Measurements from ENCODE around the gene DLX3. TPM values are rescaled to one million over a fixed set of nuclear protein-coding genes. Genes with fewer than 3 reads are reported as not detected.

The DLX3 gene
- total RNA-seq, 1 experiment from 2014 or later: not detected

DNA sequence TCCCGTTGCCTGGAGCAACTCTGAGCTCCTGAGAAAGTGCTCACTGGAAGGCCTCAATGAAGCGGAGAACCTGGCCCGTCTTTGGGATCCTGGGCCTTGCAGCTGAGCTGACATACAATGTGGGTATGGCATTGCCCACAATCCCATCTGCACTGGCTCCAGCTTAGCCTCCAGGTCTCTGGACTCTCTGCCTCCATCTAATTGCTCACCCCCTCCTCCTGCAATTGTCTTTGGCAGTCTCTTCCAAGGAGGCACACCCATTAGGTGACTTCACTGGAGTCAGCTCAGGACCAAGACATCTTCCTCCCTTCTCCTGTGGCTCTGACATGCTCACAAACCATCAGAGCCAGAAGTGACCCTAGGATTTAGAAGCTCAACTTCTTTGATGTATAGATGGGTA is 24.5 kb downstream of the DLX3 start:
- peaks cover 92% of the 10 kb centered on the region for H3K27me3 ChIP-seq (replicated peaks; ENCODE audit: insufficient read depth, low read depth, low read length, poor library complexity)
- intact Hi-C loops (cut with micrococcal nuclease; ENCODE audit: unreplicated experiment): no loop called here
- H3K4me1 ChIP-seq (ENCODE audit: insufficient read depth, low read length, poor library complexity, severe bottlenecking): no peaks in the 10 kb centered on the region
- CTCF ChIA-PET: no interaction called here
- POLR2A ChIA-PET (ENCODE audit: low non-redundant PET): no interaction called here
- H3K9me3 ChIP-seq (ENCODE audit: low read depth, low read length, poor library complexity, severe bottlenecking): no peaks in the 10 kb centered on the region
- TF ChIP-seq EZH2 (IDR thresholded peaks at IDR 0.05; ENCODE audit: borderline replicate concordance, low read depth, low read length, poor library complexity, severe bottlenecking): no peak
- TF ChIP-seq, protein P1, sequence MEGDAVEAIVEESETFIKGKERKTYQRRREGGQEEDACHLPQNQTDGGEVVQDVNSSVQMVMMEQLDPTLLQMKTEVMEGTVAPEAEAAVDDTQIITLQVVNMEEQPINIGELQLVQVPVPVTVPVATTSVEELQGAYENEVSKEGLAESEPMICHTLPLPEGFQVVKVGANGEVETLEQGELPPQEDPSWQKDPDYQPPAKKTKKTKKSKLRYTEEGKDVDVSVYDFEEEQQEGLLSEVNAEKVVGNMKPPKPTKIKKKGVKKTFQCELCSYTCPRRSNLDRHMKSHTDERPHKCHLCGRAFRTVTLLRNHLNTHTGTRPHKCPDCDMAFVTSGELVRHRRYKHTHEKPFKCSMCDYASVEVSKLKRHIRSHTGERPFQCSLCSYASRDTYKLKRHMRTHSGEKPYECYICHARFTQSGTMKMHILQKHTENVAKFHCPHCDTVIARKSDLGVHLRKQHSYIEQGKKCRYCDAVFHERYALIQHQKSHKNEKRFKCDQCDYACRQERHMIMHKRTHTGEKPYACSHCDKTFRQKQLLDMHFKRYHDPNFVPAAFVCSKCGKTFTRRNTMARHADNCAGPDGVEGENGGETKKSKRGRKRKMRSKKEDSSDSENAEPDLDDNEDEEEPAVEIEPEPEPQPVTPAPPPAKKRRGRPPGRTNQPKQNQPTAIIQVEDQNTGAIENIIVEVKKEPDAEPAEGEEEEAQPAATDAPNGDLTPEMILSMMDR (conservative IDR thresholded peaks at IDR 0.05; ENCODE audit: low read depth, low read length): no peak
- H3K4me3 ChIP-seq (ENCODE audit: low read depth, low read length, poor library complexity, severe bottlenecking): no peak overlapping the region
- no peaks in the 10 kb centered on the region for H3K36me3 ChIP-seq (ENCODE audit: insufficient read depth, low read length, poor library complexity, severe bottlenecking)
- H3K27ac ChIP-seq (ENCODE audit: low read depth, low read length, poor library complexity, severe bottlenecking): no peak overlapping the region
- DNase-seq (ENCODE audit: low spot score): no peak
- BruUV-seq (replicated peaks): no TSS peak

DNA sequence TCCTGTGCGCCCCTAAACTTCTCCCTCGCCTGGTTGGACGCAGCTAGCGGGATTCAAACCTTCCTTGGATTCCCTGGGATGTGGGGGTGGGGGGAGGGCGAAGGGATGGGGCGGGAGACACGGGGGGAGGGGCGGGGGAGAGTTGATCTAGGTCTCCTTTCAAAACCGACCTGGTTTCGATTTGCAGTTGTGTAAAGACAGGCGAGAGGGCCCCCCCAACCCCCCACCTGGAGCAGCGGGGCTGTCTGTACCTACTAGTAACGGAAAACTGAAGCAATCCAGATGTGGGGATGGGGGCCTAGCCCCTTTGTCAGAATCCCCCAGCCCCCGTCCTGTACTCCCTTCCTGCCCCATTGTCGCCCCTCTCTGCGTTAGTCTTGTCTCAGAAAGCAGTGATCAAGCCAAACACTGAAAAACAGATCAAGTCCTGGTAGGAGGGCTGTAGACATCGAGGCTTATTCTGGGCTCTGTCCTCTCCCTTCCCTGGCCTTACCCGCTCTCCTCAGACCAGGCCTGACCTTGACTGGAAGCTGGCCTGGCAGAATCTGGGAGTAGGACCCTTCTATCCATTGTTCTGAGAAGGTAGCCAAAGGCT is 25.1 kb downstream of the DLX3 start:
- POLR2A ChIA-PET (ENCODE audit: low non-redundant PET): no interaction called here
- intact Hi-C loops (cut with micrococcal nuclease; ENCODE audit: unreplicated experiment): no loop called here
- TF ChIP-seq, protein P1 (conservative IDR thresholded peaks at IDR 0.05; ENCODE audit: low read depth, low read length): no peak
- TF ChIP-seq EZH2 (IDR thresholded peaks at IDR 0.05; ENCODE audit: borderline replicate concordance, low read depth, low read length, poor library complexity, severe bottlenecking): no peak

DNA sequence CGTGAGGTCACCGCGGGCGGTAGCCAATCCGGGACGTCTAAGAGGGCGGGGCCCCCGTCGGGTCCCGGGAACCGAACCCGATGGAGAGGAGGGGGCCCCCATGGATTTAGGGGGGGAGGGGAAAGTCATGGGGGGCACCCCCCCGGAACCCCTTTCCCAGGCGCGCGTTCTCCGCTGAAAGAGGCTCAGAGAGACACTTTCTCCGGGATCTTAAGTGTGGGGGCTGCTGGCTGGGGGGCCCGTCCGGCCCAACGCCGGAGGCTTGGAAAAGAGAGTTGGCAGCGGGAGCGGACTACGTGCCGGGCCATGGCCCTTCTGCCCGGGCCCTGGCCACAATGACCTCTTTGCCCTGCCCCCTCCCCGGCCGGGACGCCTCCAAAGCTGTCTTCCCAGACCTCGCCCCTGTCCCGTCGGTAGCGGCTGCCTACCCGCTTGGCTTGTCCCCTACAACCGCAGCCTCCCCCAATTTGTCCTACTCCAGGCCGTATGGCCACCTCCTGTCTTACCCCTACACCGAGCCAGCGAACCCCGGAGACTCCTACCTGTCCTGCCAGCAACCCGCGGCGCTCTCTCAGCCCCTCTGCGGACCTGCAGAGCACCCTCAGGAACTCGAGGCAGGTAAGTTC is 25.8 kb downstream of the DLX3 start, which contains the start of gene DLX4:
DLX4 (plus strand) TSS at position 57 of the 626 bp plus-strand sequence; CDS start at position 336, 279 bp downstream.
- no peak within 1 kb of the TSS for H3K27ac ChIP-seq (ENCODE audit: low read depth, low read length, poor library complexity, severe bottlenecking)
- POLR2A ChIA-PET (ENCODE audit: low non-redundant PET): no interaction called here
- CTCF ChIA-PET: no interaction called here
- DNase-seq (ENCODE audit: low spot score): no peak
- peak within 1 kb of the TSS; percentile 70 for H3K4me3 ChIP-seq (ENCODE audit: low read depth, low read length, poor library complexity, severe bottlenecking)
- H3K4me1 ChIP-seq (ENCODE audit: insufficient read depth, low read length, poor library complexity, severe bottlenecking): peaks cover 1% of the 10 kb centered on the region
- no TSS peak for BruUV-seq (replicated peaks)
- H3K9me3 ChIP-seq (ENCODE audit: low read depth, low read length, poor library complexity, severe bottlenecking): no peaks in the 10 kb centered on the region
- TF ChIP-seq EZH2 (IDR thresholded peaks at IDR 0.05; ENCODE audit: borderline replicate concordance, low read depth, low read length, poor library complexity, severe bottlenecking): no peak
- TF ChIP-seq, protein P1 (conservative IDR thresholded peaks at IDR 0.05; ENCODE audit: low read depth, low read length): no peak
- intact Hi-C loops (cut with micrococcal nuclease; ENCODE audit: unreplicated experiment): no loop called here
- peaks cover 92% of the 10 kb centered on the region for H3K27me3 ChIP-seq (replicated peaks; ENCODE audit: insufficient read depth, low read depth, low read length, poor library complexity)
- no peaks in the 10 kb centered on the region for H3K36me3 ChIP-seq (ENCODE audit: insufficient read depth, low read length, poor library complexity, severe bottlenecking)

More for the DNA sequence above, 25.1 kb downstream of the DLX3 start:
- CTCF ChIA-PET: no interaction called here
- Histone ChIP-seq H3K4me3 (ENCODE audit: low read depth, low read length, poor library complexity, severe bottlenecking) (peak overlapping the region; percentile 70), H3K27me3 (replicated peaks; ENCODE audit: insufficient read depth, low read depth, low read length, poor library complexity) (peaks cover 92% of the 10 kb centered on the region), H3K36me3 (ENCODE audit: insufficient read depth, low read length, poor library complexity, severe bottlenecking) (no peaks in the 10 kb centered on the region), H3K4me1 (ENCODE audit: insufficient read depth, low read length, poor library complexity, severe bottlenecking) (no peaks in the 10 kb centered on the region), H3K27ac (ENCODE audit: low read depth, low read length, poor library complexity, severe bottlenecking) (no peak overlapping the region), H3K9me3 (ENCODE audit: low read depth, low read length, poor library complexity, severe bottlenecking) (no peaks in the 10 kb centered on the region)
- no TSS peak for BruUV-seq (replicated peaks)
- no peak for DNase-seq (ENCODE audit: low spot score)

All from A673 (cell line).